Measurements from ENCODE around the gene LRRC75A.
A peak's percentile ranks its signal among the peaks of the same experiment; 100 is the strongest.
"Not testable (repeated sequence)": the region's sequence is repeated elsewhere in the genome, so short reads cannot be mapped to it uniquely, and the experiment has no call there.

The LRRC75A gene

DNA sequence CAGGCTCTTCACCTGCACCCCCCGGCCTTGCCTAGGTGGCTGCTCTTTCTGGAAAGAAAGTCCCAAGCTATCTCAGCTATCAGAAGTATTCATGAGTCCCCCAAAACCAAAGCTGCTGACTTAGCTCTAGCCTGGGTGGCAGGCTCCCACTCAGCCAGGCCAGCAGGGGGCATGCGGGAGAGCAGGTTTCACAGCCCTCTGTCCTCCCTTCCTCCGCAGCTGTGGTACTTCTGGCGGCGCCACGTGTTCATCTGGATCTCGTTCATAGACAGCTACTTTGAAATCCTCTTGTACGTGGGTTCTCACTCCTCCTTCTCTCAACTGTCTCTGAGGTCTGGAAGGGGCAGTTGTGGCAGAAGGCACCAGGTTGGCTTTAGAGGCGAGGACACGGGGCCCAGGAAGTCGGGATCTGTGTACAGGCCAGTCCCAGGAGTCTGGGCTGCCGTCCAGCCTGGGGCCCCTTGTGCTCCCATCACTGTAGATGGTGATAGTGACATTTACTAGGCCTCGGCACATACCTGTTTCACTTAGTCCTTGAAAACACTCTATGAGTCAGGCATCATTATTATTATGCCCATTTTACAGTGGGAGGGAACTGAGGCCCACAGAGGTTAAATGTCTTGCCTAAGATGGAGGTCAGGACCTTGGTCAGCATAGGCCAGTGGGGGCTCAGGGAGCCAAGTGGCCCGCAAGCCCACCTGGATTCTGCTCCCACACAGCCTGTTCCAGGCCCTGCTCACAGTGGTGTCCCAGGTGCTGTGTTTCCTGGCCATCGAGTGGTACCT, 63.7 kb downstream of the LRRC75A start:
- DNase-seq, result peak; percentile 79

DNA sequence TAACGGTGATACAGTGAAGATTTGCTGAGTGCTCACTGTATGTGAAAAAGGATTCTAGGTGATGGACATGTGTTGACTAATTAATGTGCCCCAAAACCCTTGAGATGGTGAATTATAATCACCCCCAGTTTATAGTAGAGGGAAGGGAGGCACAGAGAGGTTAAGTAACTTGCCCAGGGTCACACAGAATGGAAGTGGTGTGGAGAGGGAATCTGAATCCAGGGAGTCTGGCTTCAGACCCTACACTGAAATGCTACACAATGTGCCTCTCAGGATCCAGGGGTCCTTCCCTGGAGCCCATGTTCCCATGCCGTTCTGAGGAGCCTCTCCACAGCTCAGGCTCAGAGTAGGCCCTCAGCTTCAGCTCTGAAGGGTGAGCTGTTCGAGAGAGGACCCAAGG, 65.0 kb downstream of the LRRC75A start:
- DNase-seq, result no peak

DNA sequence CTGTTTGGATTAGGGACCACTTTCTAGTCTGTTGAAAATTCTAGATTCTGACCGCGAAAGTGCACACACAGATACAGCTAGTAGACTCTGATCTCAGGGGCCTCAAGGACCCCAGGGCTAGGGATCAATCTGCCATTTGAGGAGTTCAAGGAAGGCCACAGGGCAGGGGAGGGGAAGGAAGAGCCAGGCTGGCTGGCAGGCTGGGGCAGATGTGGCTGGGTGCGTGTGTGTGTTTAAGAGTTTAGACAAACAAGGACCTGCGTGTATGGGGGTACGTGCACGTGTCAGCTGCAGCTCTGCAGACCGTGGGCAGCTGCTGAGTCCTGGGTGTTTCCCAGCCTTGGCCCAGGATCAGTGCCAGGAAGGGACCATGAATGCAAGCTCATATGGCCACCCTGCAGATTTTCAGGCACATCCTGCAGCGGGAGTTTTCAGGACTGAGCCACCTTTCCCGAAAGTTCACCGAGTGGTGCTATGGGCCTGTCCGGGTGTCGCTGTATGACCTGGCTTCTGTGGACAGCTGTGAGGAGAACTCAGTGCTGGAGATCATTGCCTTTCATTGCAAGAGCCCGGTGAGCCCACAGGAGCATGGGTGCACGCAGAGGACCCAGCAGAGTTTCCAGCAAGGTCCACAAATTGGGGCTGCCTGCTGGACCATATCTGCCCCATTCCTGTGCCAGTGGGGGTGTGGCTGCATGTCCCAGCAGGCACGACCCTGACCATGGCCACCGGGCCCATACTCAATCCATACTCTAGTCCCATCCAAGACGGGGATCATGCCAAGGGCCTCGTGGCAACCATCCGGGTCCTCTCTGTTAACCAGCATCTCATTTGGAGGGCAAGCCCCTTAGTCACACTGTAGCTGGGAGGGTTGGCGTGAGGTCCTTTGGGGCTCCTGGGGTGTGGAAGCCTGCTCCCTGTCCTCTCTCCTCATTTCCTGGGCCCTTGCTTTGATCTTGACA, 66.0 kb downstream of the LRRC75A start:
- DNase-seq, result no peak

DNA sequence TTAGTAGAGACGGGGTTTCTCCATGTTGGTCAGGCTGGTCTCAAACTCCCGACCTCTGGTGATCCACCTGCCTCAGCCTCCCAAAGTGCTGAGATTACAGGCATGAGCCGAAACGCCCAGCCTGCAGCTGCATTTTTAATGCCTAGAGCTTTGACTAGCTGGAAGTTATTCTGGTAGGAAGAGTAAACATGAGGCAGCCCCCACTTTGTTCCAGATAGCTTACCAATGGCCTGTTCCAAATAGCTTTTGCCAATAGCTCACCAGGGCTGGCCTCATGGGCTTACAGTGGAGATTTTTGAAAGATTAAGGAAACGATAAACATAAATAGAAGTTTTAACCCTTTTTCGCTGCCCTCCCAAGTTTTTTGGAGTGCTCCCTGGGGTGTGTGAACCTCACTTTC, 66.8 kb downstream of the LRRC75A start:
- no peak for DNase-seq

DNA sequence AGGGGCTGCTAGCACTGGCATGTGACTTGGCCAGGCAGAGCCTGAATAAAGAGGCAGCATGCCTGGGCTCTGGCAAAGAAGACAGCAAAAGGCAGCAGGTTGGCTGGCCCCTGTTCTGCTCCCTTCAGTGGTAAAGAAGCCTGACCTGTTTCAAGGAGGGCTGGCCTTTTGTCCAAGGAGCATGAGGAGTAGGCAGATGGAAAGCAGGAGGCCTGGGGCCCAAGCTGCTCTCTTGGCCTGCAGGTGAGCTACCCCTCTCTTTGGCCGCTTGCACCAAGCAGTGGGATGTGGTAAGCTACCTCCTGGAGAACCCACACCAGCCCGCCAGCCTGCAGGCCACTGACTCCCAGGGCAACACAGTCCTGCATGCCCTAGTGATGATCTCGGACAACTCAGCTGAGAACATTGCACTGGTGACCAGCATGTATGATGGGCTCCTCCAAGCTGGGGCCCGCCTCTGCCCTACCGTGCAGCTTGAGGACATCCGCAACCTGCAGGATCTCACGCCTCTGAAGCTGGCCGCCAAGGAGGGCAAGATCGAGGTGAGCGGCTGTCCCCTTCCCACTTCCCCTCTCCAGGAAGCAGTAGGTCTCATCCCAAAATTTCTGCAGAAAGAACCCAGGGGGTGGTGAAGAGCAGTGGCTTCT, 68.6 kb downstream of the LRRC75A start:
- no peak for DNase-seq

DNA sequence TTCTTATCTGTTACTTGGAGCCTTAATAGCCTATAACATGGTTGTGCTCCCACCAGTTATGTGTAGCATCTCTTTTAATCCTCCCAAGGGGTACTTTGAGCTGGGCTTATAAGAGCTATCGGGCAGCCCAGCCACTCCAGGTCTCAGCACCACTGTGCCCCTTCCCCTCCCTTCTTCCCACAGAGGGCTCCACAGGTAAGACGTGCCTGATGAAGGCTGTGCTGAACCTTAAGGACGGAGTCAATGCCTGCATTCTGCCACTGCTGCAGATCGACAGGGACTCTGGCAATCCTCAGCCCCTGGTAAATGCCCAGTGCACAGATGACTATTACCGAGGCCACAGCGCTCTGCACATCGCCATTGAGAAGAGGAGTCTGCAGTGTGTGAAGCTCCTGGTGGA, 69.6 kb downstream of the LRRC75A start:
- no peak for DNase-seq

DNA sequence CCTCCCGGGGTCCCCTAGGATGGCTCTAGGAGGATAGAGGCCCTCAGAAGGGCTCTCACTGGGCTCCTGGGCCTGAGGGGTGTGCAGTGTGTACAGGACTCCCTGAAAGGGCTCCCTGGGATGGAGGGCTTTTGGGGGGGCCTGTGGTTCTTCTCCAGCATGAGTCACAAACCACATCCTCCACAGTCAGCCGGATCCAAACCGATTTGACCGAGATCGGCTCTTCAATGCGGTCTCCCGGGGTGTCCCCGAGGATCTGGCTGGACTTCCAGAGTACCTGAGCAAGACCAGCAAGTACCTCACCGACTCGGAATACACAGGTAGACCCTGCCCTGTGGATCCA, 72.1 kb downstream of the LRRC75A start:
- DNase-seq, result peak; percentile 69

DNA sequence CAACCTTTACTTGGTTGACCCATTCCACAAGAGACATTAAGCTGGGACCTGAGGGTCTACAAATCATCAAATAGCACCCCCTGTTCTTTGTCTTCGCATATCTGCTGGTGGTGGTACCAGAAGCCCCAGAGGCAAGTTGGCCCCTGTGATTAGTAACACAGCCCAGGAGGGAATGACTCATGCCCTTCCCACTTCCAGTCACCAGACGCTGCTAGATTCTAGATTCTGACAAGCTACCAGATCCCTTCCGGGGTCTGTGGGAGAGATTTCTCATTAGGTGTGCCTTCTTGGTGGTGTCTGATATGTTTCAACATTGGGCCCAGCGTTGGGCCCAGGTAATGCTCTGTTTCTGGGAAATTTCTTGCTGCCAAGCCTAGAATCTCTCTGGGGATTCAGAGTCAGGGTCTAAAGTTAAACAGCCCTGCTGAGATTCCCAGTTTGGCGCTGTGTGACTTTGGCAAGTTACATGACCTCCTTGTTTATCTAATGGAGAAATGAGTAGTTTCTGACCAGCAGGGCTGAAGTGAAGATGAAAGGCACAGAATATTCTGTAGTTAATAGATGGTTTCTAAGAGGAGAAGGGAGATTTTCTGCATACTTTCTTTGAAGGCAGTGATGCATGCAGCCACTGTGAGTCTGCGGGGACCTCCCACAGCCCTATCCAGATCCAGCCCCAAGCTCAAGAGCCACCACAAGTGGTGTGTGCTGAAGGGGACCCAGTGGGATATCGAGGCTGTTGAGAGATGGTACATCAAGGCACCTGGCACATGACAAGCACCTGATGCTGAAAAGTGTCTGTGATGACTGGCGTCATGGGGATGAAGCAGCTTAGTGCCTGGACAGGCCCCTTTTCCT, 72.7 kb downstream of the LRRC75A start:
- DNase-seq, result peak; percentile 86

DNA sequence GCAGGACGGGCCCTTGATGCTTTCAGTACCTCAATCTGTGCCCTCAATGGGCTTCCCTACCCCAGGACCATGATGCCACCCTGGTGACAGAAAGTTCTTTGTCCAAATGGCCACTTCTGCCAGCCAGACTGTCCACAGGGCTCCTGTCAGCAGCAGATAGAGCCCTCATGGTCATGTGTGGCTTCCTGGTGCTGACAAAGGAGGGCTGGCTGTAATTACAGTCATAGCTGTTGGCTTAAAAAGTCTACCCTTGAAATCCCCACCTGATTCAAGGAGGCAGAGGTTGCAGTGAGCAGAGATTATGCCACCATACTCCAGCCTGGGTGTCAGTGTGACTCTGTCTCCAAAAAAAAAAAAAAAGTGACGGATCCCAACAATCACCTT, 73.3 kb downstream of the LRRC75A start:
- peak; percentile 25 for DNase-seq

DNA sequence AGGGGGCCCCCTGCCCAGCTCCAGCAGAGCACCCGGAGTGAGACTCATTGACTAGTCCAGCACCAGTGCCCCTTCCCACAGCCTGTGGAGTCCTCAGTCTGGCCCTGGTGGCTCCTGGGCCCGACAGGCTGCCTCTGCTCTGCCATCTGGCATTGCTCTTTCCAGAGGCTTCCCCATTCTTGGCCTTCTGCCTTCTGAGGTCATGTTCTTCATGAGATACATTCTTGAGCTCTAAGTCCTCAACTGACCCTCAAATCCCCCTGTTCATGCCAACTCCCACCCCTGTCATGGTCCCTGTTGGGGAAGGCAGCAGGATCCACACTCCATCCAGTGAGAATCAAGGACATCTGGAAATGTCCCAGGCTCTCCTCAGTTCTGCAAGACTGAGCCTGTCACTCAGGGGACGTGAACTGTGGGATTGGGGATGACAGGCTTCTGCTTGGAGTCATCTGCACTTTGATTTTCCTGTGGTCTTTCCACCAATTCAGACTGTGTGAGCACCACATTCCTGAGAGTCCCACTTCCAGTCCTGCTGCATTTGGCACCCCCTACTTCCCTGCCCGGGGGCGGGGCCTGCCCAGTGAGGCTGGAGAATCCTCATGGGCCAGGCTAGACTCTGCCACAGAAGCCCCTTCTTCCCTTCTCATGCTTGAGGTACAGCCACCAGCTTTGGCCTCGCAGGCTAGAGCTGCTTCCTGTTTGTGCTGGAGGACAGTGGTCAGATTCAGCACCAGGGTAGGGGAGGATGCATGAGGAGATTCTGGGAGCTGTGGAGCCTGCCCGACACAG, 73.9 kb downstream of the LRRC75A start:
- no peak for DNase-seq

DNA sequence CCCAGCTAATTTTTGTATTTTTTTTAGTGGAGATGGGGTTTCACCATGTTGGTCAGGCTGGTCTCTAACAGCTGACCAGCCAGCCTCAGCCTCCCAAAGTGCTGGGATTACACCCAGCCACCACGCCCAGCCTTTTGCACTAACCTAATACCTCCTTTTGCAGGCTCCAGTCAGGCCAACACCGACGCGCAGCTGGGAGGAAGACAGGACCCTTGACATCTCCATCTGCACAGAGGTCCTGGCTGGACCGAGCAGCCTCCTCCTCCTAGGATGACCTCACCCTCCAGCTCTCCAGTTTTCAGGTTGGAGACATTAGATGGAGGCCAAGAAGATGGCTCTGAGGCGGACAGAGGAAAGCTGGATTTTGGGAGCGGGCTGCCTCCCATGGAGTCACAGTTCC, 74.6 kb downstream of the LRRC75A start:
- DNase-seq, result no peak

DNA sequence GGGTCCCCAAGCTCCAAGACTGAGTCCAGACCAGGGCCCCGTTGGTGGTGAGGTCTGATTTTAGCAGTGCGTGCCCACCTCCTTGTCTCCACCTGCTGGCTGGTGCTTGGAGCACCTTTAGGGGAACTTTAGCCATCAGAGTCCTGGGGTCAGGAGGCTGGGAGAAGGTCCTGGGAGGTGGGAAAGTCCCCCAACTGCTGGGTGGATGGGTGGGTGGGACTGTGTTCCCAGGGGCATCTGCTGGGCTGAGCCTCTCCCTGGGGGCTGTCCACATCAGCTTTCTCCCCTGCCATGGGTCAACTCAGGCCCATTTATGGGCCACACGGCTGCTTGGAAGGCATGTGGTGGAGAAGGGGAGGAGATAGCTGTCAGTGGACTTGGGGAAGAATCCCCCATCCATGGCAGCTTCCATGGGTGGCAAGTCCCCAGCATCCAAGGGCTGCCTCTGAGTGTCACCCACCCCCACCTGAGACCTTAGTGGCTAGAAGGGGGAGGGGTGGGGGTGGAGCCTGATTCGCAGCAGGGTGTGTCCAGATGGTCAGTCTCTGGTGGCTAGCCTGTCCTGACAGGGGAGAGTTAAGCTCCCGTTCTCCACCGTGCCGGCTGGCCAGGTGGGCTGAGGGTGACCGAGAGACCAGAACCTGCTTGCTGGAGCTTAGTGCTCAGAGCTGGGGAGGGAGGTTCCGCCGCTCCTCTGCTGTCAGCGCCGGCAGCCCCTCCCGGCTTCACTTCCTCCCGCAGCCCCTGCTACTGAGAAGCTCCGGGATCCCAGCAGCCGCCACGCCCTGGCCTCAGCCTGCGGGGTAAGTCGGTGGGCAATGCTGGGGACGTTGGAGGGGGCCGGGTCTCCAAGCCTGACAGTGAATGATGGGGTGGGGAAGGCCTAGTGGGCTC, 76.7 kb downstream of the LRRC75A start, which contains the start of gene TRPV2:
Gene TRPV2, plus strand, starts transcription at position 541 of the 894 bp plus-strand sequence. CDS start 2,098 bp downstream, outside the sequence.
- peak; percentile 66 for DNase-seq

DNA sequence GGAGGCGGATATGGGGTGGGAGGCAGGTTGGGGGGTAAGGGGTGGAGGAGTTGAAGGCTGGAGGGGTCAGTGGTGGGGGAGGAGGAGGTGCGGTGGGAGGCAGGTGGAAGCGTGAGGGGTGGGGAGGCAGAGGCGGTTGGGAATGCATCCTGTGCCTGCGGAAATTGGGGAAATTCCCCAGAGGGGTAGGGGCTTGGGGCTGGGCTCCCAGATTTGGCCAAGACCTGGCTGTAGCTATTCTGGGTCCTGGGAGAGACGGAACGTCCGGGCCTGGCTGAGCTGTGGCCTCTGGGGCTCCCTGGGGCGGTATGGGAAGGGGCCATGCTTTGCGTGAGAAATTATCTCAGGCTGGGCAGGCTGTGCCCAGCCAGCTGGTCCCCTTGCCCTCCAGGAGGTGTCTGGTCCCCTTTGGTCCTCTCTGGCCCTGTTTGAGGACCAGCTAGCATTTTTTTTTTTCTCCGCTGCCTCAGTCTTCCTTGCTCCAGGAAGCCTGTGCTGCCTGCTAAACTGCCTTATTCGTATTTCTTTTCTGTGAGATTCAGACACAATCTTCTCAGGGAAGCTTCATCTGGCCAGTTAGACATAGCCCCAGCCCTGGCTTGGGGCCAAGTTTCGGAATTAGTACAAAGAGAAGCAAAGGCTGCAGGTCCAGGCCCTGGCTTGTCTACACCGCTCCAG, 83.9 kb downstream of the LRRC75A start:
- peak; percentile 69 for DNase-seq

DNA sequence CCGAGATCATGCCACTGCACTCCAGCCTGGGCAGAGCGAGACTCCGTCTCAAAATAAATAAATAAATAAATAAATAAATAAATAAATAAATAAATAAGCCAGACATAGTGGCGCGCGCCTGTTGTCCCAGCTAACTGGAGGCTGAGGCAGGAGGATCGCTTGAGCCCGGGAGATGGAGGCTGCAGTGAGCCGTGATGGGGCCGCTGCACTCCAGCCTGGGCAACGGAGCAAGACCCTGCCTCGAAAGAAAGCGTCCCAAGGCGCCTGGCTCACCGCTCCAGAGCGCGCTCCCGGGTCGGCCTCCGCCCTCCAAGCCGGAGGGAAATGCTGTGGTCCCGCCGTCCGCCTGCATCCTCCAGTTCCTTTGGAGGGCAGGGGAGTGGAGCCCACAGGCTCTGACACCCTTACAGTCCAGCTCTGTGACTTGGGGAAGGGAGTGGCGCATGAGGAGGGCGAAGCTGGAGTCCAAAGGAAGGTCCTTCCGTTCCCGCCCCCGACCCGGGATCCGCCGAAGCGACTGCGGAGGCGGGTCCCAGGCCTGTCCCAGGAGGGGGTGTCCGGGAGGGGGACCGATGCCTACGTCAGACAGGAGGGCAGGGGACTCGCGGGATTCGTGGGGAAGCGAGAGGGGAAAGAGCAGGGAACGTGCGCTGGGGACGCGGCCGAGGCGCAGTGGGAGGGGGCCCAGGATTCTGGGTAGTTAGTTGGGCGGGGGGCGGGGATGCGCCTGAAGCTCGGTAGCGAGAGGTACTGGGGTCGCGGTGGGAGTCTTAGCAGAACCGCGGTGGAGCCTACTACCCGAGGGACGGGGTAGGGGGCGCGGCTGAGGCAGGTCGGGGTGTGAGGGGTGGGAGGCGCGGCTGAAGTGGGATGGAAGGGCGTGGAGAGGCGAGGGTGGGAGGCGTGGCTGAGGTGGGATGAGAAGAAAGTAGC, 85.0 kb downstream of the LRRC75A start:
- no peak for DNase-seq

DNA sequence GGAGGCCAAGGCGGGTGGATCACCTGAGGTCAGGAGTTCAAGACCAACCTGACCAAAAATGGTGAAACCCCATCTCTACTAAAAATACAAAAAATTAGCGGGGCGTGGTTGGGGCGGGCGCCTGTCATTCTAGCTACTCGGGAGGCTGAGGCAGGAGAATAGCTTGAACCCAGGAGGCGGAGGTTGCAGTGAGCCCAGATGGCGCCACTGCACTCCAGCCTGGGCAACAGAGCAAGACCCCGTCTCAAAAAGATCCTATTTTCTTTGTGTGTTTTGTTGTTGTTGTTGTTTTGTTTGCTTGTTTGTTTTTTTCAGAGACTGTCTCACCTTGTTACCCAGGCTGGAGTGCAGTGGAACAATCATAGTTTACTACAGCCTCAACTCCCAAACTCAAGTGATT, 88.1 kb downstream of the LRRC75A start:
- DNase-seq, result not testable (repeated sequence)

DNA sequence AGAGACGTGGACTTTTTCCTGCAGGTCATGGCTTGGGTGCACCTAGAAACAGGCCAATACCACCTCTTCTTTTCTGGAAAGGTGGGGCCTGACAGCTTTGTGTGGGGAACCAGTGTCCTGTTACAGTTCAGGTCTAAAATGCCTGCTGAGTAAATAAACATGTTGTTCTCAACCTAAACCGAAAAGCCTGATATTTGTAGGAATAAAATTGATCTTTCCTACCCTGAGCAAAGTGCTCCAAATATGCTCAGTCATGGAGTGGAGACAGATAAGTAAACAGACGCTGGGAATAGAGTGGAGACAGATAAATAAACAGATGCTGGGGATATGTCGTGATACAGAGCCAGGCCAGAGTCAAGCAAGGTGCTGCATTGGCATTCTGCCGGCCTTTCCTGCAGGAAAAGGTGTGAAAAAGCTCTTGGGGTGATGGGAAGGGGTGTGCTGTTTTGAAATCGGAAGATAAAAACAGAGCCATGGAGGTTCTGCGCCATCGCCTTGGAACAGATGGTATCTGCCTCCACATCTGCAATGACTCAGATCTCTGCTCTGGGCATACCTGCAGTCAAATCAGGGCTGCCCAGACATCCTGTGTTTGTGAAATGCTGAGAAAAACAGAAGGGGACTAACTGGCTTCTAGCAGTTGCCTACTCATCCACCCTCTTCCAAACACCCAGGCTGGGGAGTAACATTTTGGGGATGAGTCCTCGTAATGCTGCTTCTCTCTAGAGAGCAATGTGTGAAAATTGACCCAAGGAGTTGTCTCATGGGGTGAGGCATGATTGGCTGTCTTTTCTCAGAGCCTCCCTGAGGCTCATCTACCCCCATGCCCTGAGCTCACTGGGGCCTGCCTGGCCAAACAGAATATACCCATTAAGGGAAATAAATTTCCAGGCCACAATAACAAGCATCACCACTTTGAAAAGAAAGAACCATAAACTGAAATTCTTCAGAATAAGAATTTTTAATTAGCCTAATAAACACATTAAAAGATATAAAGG, 93.4 kb downstream of the LRRC75A start:
- DNase-seq, result peak; percentile 79

DNA sequence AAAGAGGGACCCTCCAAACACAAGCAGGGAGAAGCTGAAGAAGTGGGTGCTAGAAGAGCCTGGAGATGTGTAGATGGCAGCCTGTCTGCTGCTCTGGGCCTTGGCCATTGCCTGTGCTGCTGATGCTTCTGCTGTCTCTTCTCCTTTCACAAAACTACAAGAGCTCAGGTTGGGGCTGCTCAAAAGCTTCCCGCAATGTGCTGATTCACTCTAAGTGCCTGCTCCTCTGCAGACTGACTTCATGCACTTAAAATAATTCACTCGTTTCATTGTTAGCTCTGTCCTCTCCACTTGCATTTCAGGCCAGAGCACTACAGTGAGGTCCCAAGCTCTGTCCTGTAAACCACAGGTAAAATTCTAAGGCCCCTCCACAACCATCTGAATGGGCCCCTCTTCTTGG, 95.3 kb downstream of the LRRC75A start:
- peak; percentile 59 for DNase-seq

Measured in hematopoietic multipotent progenitor cell treated with erythropoietin and hydrocortisone succinate and interleukin-3 and kit ligand, for 8 days (in vitro differentiated cells).